Upper lobe of left lung (tissue), 4 donors: ENCODE data around the gene CTNNBIP1.
"Not testable (repeated sequence)": the region's sequence is repeated elsewhere in the genome, so short reads cannot be mapped to it uniquely, and the experiment has no call there.

ENCODE experiments used
- CTCF ChIP-seq, 6 experiments: fragments of 450-650 bp in 4 of 6; fragments of 200-600 bp in 2 of 6; sonication (generic) in 2 of 6; IDR thresholded peaks; one replicate each; pipeline ENCODE4 v1.5.1; 2016 to 2019; ENCODE audit warnings: antibody characterized with exemption in 6 of 6
- POLR2A ChIP-seq, 4 donors: fragments of 450-650 bp; IDR thresholded peaks; one replicate each; pipeline ENCODE4 v1.5.1; 2016 to 2017; ENCODE audit warnings: antibody characterized with exemption in 4 of 4, mild to moderate bottlenecking in 2 of 4

GRCh38 chr1:9805972-9806371 is 104.1 kb downstream of the CTNNBIP1 start:
- TF ChIP-seq CTCF, POLR2A (IDR thresholded peaks at IDR 0.05): not testable (repeated sequence)
